HepG2 (cell line): Measurements from ENCODE around the gene TTC31. TPM values are rescaled to one million over a fixed set of nuclear protein-coding genes. Genes with fewer than 3 reads are reported as not detected.
A peak's percentile ranks its signal among the peaks of the same experiment; 100 is the strongest.

Experiments used
- AKAP8 ChIP-seq: sonication (generic); formaldehyde crosslinking; IDR thresholded peaks from 2 replicates; pipeline ENCODE4 v1.5.1; 2020; ENCODE audit warnings: mild to moderate bottlenecking, missing genetic modification reagents
- ARID3A ChIP-seq: IDR thresholded peaks from 2 replicates; pipeline ENCODE4 v1.6.1; 2012; ENCODE audit warnings: low read depth, low read length, improper control_type of control experiment
- ATF3 ChIP-seq: sonication (generic); formaldehyde crosslinking; IDR thresholded peaks from 2 replicates; pipeline ENCODE4 v1.4.0; 2020; ENCODE audit warnings: missing genetic modification reagents
- CCAR2 ChIP-seq: fragments of 200-400 bp; formaldehyde crosslinking; optimal IDR thresholded peaks from 2 replicates; pipeline ENCODE3; 2018; ENCODE audit warnings: low read depth, mild to moderate bottlenecking, low read length, moderate library complexity
- CSRNP1 ChIP-seq: sonication (generic); formaldehyde crosslinking; IDR thresholded peaks from 2 replicates; pipeline ENCODE4 v1.8.1; 2023; ENCODE audit warnings: mild to moderate bottlenecking, missing genetic modification reagents
- DZIP1 ChIP-seq: sonication (generic); formaldehyde crosslinking; IDR thresholded peaks from 2 replicates; pipeline ENCODE4 v1.5.0; 2020; ENCODE audit warnings: mild to moderate bottlenecking, missing genetic modification reagents
- MBD4 ChIP-seq: IDR thresholded peaks from 2 replicates; pipeline ENCODE4 v1.6.1; 2012; ENCODE audit warnings: low read length, inconsistent platforms, borderline replicate concordance
- MEIS1 ChIP-seq: sonication (generic); formaldehyde crosslinking; IDR thresholded peaks from 2 replicates; pipeline ENCODE4 v1.9.0; 2021; ENCODE audit warnings: mild to moderate bottlenecking, missing genetic modification reagents, moderate library complexity, borderline replicate concordance
- NRL ChIP-seq: sonication (generic); formaldehyde crosslinking; IDR thresholded peaks from 2 replicates; pipeline ENCODE4 v1.5.0; 2020; ENCODE audit warnings: missing genetic modification reagents, mild to moderate bottlenecking, moderate library complexity, borderline replicate concordance
- POLR2A ChIP-seq, 2 experiments: IDR thresholded peaks; 2 replicates each; pipeline ENCODE4 v1.6.1; 2011; ENCODE audit warnings: low read depth in 2 of 2, low read length in 2 of 2, mild to moderate bottlenecking in 1 of 2, moderate library complexity in 1 of 2; ENCODE audit not compliant: insufficient read depth in 1 of 2
- RNF219 ChIP-seq: sonication (generic); formaldehyde crosslinking; IDR thresholded peaks from 2 replicates; pipeline ENCODE4 v1.5.0; 2020; ENCODE audit warnings: mild to moderate bottlenecking, missing genetic modification reagents
- SIN3A ChIP-seq: IDR thresholded peaks from 2 replicates; pipeline ENCODE4 v1.6.1; 2011; ENCODE audit warnings: low read depth, mild to moderate bottlenecking, control low read depth, low read length, borderline replicate concordance
- SKIL ChIP-seq: sonication (generic); formaldehyde crosslinking; IDR thresholded peaks from 2 replicates; pipeline ENCODE4 v1.8.0; 2022; ENCODE audit warnings: missing genetic modification reagents, mild to moderate bottlenecking, moderate library complexity, borderline replicate concordance
- SPEN ChIP-seq: sonication (generic); formaldehyde crosslinking; IDR thresholded peaks from 2 replicates; pipeline ENCODE4 v1.5.1; 2020; ENCODE audit warnings: low read depth, mild to moderate bottlenecking, missing genetic modification reagents
- SYNCRIP ChIP-seq: fragments of 200-400 bp; formaldehyde crosslinking; IDR thresholded peaks from 2 replicates; pipeline ENCODE4 v1.6.1; 2018; ENCODE audit warnings: mild to moderate bottlenecking, low read depth, low read length; ENCODE audit not compliant: insufficient read depth
- ZNF460 ChIP-seq: sonication (generic); formaldehyde crosslinking; IDR thresholded peaks from 2 replicates; pipeline ENCODE4 v1.5.1; 2020; ENCODE audit warnings: missing genetic modification reagents, mild to moderate bottlenecking, borderline replicate concordance
- ZNF720 ChIP-seq: sonication (generic); formaldehyde crosslinking; IDR thresholded peaks from 2 replicates; pipeline ENCODE4 v1.4.0; 2020; ENCODE audit warnings: missing genetic modification reagents
- polyA plus RNA-seq, 8 experiments: library from polyadenylated mRNA; depleted of rRNA in 3 of 8; stranded (reverse) in 7 of 8; unstranded in 1 of 8; fragments of >200 nt; fragmentation: Illumina TruSeq in 4 of 8; extraction: Trizol in 4 of 8; gene quantifications; 2 replicates each; pipeline versions ENCODE4 v1.2.1 to v1.2.3, GENCODE V29; 2011 to 2016; ENCODE audit warnings: low read depth in 4 of 8, missing spikeins in 1 of 8, mixed read lengths in 1 of 8; ENCODE audit not compliant: insufficient read depth in 1 of 8
- total RNA-seq, 5 experiments: library from RNA; depleted of rRNA; stranded (reverse); fragments of >200 nt; fragmentation: Illumina TruSeq; extraction: Trizol; gene quantifications; 2 replicates each; pipeline ENCODE4 v1.2.3, GENCODE V29; 2016; ENCODE audit warnings: low read depth in 1 of 5

The TTC31 gene
- total and polyA plus RNA-seq, 2 of the 13 experiments (the other 11 are each of a cell fraction or from before 2014, with no cell fraction given): 28.3 to 39.5 TPM

GRCh38 chr2:74441170-74441689, 41.7 kb upstream of the TTC31 start (continued):
- 0 out of 2 replicates have a peak, but pooled peaks have one; percentile 5 for TF ChIP-seq SKIL (CRISPR knock-in tag)
- 0 out of 2 replicates have a peak, but pooled peaks have one; percentile 7 for TF ChIP-seq NRL (CRISPR knock-in tag)
- TF ChIP-seq ZNF460: no peak
- TF ChIP-seq MEIS1: peak; percentile 16; the same call in 1 of the 2 replicates
- no peak for TF ChIP-seq AKAP8 (CRISPR knock-in tag)
- TF ChIP-seq ARID3A: no peak
- no peak for TF ChIP-seq SPEN (CRISPR knock-in tag)
- TF ChIP-seq POLR2A (IDR thresholded peaks at IDR 0.05; ENCODE audit: insufficient read depth in 1 of 2, low read depth in 2 of 2, low read length in 2 of 2): no peak
- no peak for TF ChIP-seq ZNF720 (CRISPR knock-in tag)
- no peak for TF ChIP-seq SYNCRIP
- TF ChIP-seq DZIP1: 0 out of 2 replicates have a peak, but pooled peaks have one; percentile 12
- TF ChIP-seq CSRNP1 (CRISPR knock-in tag): peak; percentile 8; the same call in 1 of the 2 replicates
- no peak for TF ChIP-seq CCAR2
- TF ChIP-seq MBD4: no peak
- TF ChIP-seq SIN3A: 0 out of 2 replicates have a peak, but pooled peaks have one; percentile 15
- TF ChIP-seq RNF219 (CRISPR knock-in tag): 0 out of 2 replicates have a peak, but pooled peaks have one; percentile 5
- TF ChIP-seq ATF3 (CRISPR knock-in tag): no peak
